ENCODE results near the gene NUP50.

- TF ChIP-seq FOXA1 (IDR thresholded peaks at IDR 0.05) = no peak
- no peak for TF ChIP-seq FOXK2 (IDR thresholded peaks at IDR 0.05)
- no peak for TF ChIP-seq SP1 (IDR thresholded peaks at IDR 0.05)
- TF ChIP-seq FOXM1 (IDR thresholded peaks at IDR 0.05; ENCODE audit: borderline replicate concordance) = no peak
- no peak for TF ChIP-seq ELF4 (IDR thresholded peaks at IDR 0.05)
- no peak for TF ChIP-seq L3MBTL2 (conservative IDR thresholded peaks at IDR 0.05)
- no peak for TF ChIP-seq NFRKB (IDR thresholded peaks at IDR 0.05)
- no peak for TF ChIP-seq TARDBP (IDR thresholded peaks at IDR 0.05)
- TF ChIP-seq SUZ12 (IDR thresholded peaks at IDR 0.05) = no peak
- no peak for TF ChIP-seq ARNT (IDR thresholded peaks at IDR 0.05)
- TF ChIP-seq CTBP1 (IDR thresholded peaks at IDR 0.05; ENCODE audit: borderline replicate concordance) = no peak
These were observed 62.2 kb downstream of the NUP50 start for GRCh38 chr22:45225732-45226502.
